Hepatocyte (in vitro differentiated cells): ENCODE data around the gene WDR89.
"Not testable (repeated sequence)": the region's sequence is repeated elsewhere in the genome, so short reads cannot be mapped to it uniquely, and the experiment has no call there.

ENCODE experiments used
- EZH2phosphoT487 ChIP-seq: fragments of 200-600 bp; sonication (generic); IDR thresholded peaks from one replicate; pipeline ENCODE4 v1.6.1; 2018; ENCODE audit warnings: antibody characterized with exemption, mild to moderate bottlenecking, low read depth, moderate library complexity; ENCODE audit not compliant: unreplicated experiment, severe bottlenecking
- TF ChIP-seq, protein P1 (sequence below): fragments of 200-600 bp; sonication (generic); IDR thresholded peaks from 2 replicates; pipeline ENCODE4 v1.5.1; 2016; ENCODE audit warnings: antibody characterized with exemption, mild to moderate bottlenecking; ENCODE audit not compliant: poor library complexity

DNA sequence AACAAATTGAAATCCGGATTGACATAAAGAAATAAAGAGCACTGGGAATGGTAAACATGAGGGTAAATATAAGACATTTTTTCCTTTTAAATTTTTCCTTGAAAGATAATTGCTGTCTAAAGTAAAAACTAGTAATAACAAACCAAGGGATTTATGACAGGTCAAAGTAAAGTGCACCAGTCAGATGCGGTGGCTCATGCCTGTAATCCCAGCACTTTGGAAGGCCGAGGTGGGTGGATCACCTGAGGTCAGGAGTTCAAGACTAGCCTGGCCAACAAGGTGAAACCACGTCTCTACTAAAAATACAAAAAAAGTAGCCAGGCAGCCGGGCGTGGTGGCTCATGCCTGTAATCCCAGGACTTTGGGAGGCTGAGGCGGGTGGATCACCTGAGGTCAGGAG, 19.7 kb downstream of the WDR89 start:
- TF ChIP-seq, protein P1, sequence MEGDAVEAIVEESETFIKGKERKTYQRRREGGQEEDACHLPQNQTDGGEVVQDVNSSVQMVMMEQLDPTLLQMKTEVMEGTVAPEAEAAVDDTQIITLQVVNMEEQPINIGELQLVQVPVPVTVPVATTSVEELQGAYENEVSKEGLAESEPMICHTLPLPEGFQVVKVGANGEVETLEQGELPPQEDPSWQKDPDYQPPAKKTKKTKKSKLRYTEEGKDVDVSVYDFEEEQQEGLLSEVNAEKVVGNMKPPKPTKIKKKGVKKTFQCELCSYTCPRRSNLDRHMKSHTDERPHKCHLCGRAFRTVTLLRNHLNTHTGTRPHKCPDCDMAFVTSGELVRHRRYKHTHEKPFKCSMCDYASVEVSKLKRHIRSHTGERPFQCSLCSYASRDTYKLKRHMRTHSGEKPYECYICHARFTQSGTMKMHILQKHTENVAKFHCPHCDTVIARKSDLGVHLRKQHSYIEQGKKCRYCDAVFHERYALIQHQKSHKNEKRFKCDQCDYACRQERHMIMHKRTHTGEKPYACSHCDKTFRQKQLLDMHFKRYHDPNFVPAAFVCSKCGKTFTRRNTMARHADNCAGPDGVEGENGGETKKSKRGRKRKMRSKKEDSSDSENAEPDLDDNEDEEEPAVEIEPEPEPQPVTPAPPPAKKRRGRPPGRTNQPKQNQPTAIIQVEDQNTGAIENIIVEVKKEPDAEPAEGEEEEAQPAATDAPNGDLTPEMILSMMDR: not testable (repeated sequence)
- not testable (repeated sequence) for TF ChIP-seq EZH2phosphoT487
